ENCODE results near the gene ETFA.

Gene ETFA

GRCh38 chr15:76349301-76350070 lies 38.2 kb upstream of the ETFA start:
- no peak for TF ChIP-seq CTCF (conservative IDR thresholded peaks at IDR 0.05)
- H3K27ac ChIP-seq, result no peak overlapping the region

GRCh38 chr15:76347482-76348055 lies 36.3 kb upstream of the ETFA start:
- no peak overlapping the region; the same call in 1 of the 2 replicates for H3K27ac ChIP-seq
- TF ChIP-seq CTCF (conservative IDR thresholded peaks at IDR 0.05), result no peak

GRCh38 chr15:76346669-76347481 lies 35.6 kb upstream of the ETFA start:
- peak overlapping the region; percentile 64 for H3K27ac ChIP-seq
- no peak for TF ChIP-seq CTCF (conservative IDR thresholded peaks at IDR 0.05)

- H3K27ac ChIP-seq, result peak overlapping the region; percentile 64
These were observed 34.8 kb upstream of the ETFA start for GRCh38 chr15:76345880-76346668.

GRCh38 chr15:76345583-76345879 lies 34.3 kb upstream of the ETFA start:
- TF ChIP-seq CTCF (conservative IDR thresholded peaks at IDR 0.05), result no peak
- H3K27ac ChIP-seq, result no peak overlapping the region

More at GRCh38 chr15:76345880-76346668, 34.8 kb upstream of the ETFA start:
- 0 out of 2 replicates have a peak, but pooled peaks have one; percentile 16 for TF ChIP-seq CTCF (conservative IDR thresholded peaks at IDR 0.05)

- H3K27ac ChIP-seq, result no peak overlapping the region
- TF ChIP-seq CTCF (conservative IDR thresholded peaks at IDR 0.05), result no peak
These were observed 33.8 kb upstream of the ETFA start for GRCh38 chr15:76344893-76345582.
